Measurements from ENCODE around the gene NEURL3. TPM values are rescaled to one million over a fixed set of nuclear protein-coding genes. Genes with fewer than 3 reads are reported as not detected.

NEURL3 gene
- total RNA-seq, 3 donors from 2014 or later (not counting 1 experiment from before 2014, with no cell fraction given), result not detected

- ATAC-seq, result no peak
- Histone ChIP-seq H3K9me3 (ENCODE audit: control insufficient read depth, insufficient read depth, low read length) (no peaks in the 10 kb centered on the region), H3K4me1 (ENCODE audit: control insufficient read depth, insufficient read depth, low read length) (peaks cover 6% of the 10 kb centered on the region), H3K27me3 (ENCODE audit: control insufficient read depth, insufficient read depth, low read length) (peaks cover 3% of the 10 kb centered on the region), H3K4me3 (ENCODE audit: low read length) (no peak overlapping the region), H3K27ac (ENCODE audit: low read length) (no peak overlapping the region), H3K36me3 (ENCODE audit: control insufficient read depth, insufficient read depth, low read length) (no peaks in the 10 kb centered on the region)
- intact Hi-C loops (cut with micrococcal nuclease), result loop anchor here (1.0 kb wide), 1 partner anchor 84 kb away; no protein-coding TSS in a partner anchor
- no peaks in the 10 kb centered on the region for H3K9me3 Mint-ChIP-seq
- TF ChIP-seq CTCF (IDR thresholded peaks at IDR 0.05), result no peak
- H3K36me3 Mint-ChIP-seq, result no peaks in the 10 kb centered on the region
- DNase-seq, result no peak
- WGBS (ENCODE audit: insufficient coverage), result 92% methylated on average over 7 of the region's 8 CpGs
- H3K4me1 Mint-ChIP-seq, result peaks cover 4 to 6% of the 10 kb centered on the region in 2 donors
- no peak overlapping the region for H3K27ac Mint-ChIP-seq
- peaks cover 8 to 9% of the 10 kb centered on the region in 2 donors for H3K27me3 Mint-ChIP-seq (ENCODE audit: low read depth in 2 of 2)
- no peak overlapping the region for H3K4me3 Mint-ChIP-seq
These were observed 35.0 kb downstream of the NEURL3 start for GRCh38 chr2:96470109-96470508.

GRCh38 chr2:96468904-96469303, 36.3 kb downstream of the NEURL3 start:
- H3K27me3 ChIP-seq (ENCODE audit: control insufficient read depth, insufficient read depth, low read length), result peaks cover 3% of the 10 kb centered on the region
- Mint-ChIP-seq H3K4me3 (no peak overlapping the region), H3K4me1 (peaks cover 4 to 6% of the 10 kb centered on the region in 2 donors), H3K36me3 (no peaks in the 10 kb centered on the region), H3K27ac (no peak overlapping the region), H3K9me3 (no peaks in the 10 kb centered on the region), H3K27me3 (ENCODE audit: low read depth in 2 of 2) (peaks cover 8 to 9% of the 10 kb centered on the region in 2 donors)
- ATAC-seq (no peak), DNase-seq (no peak)
- no peak for TF ChIP-seq CTCF (IDR thresholded peaks at IDR 0.05)
- intact Hi-C loops (cut with micrococcal nuclease), result no loop called here
- WGBS (ENCODE audit: insufficient coverage), result 90% methylated on average over 3 of the region's 6 CpGs
- no peaks in the 10 kb centered on the region for H3K36me3 ChIP-seq (ENCODE audit: control insufficient read depth, insufficient read depth, low read length)
- no peak overlapping the region for H3K4me3 ChIP-seq (ENCODE audit: low read length)
- peaks cover 6% of the 10 kb centered on the region for H3K4me1 ChIP-seq (ENCODE audit: control insufficient read depth, insufficient read depth, low read length)
- no peaks in the 10 kb centered on the region for H3K9me3 ChIP-seq (ENCODE audit: control insufficient read depth, insufficient read depth, low read length)
- no peak overlapping the region for H3K27ac ChIP-seq (ENCODE audit: low read length)

- no peaks in the 10 kb centered on the region for H3K4me1 ChIP-seq (ENCODE audit: control insufficient read depth, insufficient read depth, low read length)
- H3K36me3 ChIP-seq (ENCODE audit: control insufficient read depth, insufficient read depth, low read length), result no peaks in the 10 kb centered on the region
- DNase-seq (no peak), ATAC-seq (no peak)
- intact Hi-C loops (cut with micrococcal nuclease), result no loop called here
- no peaks in the 10 kb centered on the region for H3K27me3 ChIP-seq (ENCODE audit: control insufficient read depth, insufficient read depth, low read length)
- H3K9me3 ChIP-seq (ENCODE audit: control insufficient read depth, insufficient read depth, low read length), result no peaks in the 10 kb centered on the region
- 95% methylated on average over 2 of the region's 2 CpGs for WGBS (ENCODE audit: insufficient coverage)
- Mint-ChIP-seq H3K36me3 (no peaks in the 10 kb centered on the region), H3K27ac (no peak overlapping the region), H3K4me3 (no peak overlapping the region), H3K4me1 (no peaks in the 10 kb centered on the region), H3K27me3 (ENCODE audit: low read depth in 2 of 2) (no peaks in the 10 kb centered on the region), H3K9me3 (no peaks in the 10 kb centered on the region)
- no peak overlapping the region for H3K4me3 ChIP-seq (ENCODE audit: low read length)
- H3K27ac ChIP-seq (ENCODE audit: low read length), result no peak overlapping the region
- TF ChIP-seq CTCF (IDR thresholded peaks at IDR 0.05), result no peak
These were observed 40.5 kb downstream of the NEURL3 start for GRCh38 chr2:96464651-96465050.

GRCh38 chr2:96464061-96464460, 41.1 kb downstream of the NEURL3 start:
- no peaks in the 10 kb centered on the region for H3K36me3 Mint-ChIP-seq
- no peaks in the 10 kb centered on the region for H3K9me3 Mint-ChIP-seq
- no peaks in the 10 kb centered on the region for H3K27me3 Mint-ChIP-seq (ENCODE audit: low read depth in 2 of 2)

More at GRCh38 chr2:96464061-96464460, 41.1 kb downstream of the NEURL3 start:
- intact Hi-C loops (cut with micrococcal nuclease), result no loop called here
- Histone ChIP-seq H3K27ac (ENCODE audit: low read length) (no peak overlapping the region), H3K9me3 (ENCODE audit: control insufficient read depth, insufficient read depth, low read length) (no peaks in the 10 kb centered on the region), H3K4me3 (ENCODE audit: low read length) (no peak overlapping the region), H3K27me3 (ENCODE audit: control insufficient read depth, insufficient read depth, low read length) (no peaks in the 10 kb centered on the region), H3K36me3 (ENCODE audit: control insufficient read depth, insufficient read depth, low read length) (no peaks in the 10 kb centered on the region), H3K4me1 (ENCODE audit: control insufficient read depth, insufficient read depth, low read length) (no peaks in the 10 kb centered on the region)
- WGBS (ENCODE audit: insufficient coverage), result 86% methylated on average over 3 of the region's 3 CpGs
- TF ChIP-seq CTCF (IDR thresholded peaks at IDR 0.05), result no peak
- no peak overlapping the region for H3K4me3 Mint-ChIP-seq
- ATAC-seq, result no peak
- DNase-seq, result no peak
- no peak overlapping the region for H3K27ac Mint-ChIP-seq
- no peaks in the 10 kb centered on the region for H3K4me1 Mint-ChIP-seq
